Caco-2 (cell line): ENCODE measurements around the gene SLC9A8. TPM values are rescaled to one million over a fixed set of nuclear protein-coding genes. Genes with fewer than 3 reads are reported as not detected.
A peak's percentile ranks its signal among the peaks of the same experiment; 100 is the strongest.

ENCODE experiments used
- BruUV-seq: library from RNA; stranded (reverse); fragments of 400-500 nt; replicated peaks from 2 replicates; lab custom pipeline; 2021; lab: Mats Ljungman, UMichigan
- CTCF ChIA-PET: fragments of 300-600 bp; sonication (Branson Sonifier 250); formaldehyde crosslinking; loops from one replicate; lab custom pipeline; 2022; ENCODE audit warnings: antibody characterized with exemption; lab: Charles Lee
- POLR2A ChIA-PET: fragments of 300-600 bp; sonication (Branson Sonifier 250); formaldehyde crosslinking; loops from one replicate; lab custom pipeline; 2022; ENCODE audit warnings: antibody characterized with exemption; lab: Charles Lee
- DNase-seq, 2 experiments: peaks; one replicate each; pipeline versions ENCODE4 v3.0.0 to v3.0.0-alpha.2; 2020 to 2022
- H3K27me3 ChIP-seq: replicated peaks from 2 replicates; pipeline ENCODE4 v1.6.0; 2011; ENCODE audit warnings: low read length; ENCODE audit not compliant: control insufficient read depth, insufficient read depth
- H3K36me3 ChIP-seq: 2 replicates; pipeline ENCODE4 v1.5.1; 2011; ENCODE audit warnings: low read length; ENCODE audit not compliant: control insufficient read depth, insufficient read depth
- H3K4me1 ChIP-seq: fragments of 250-450 bp; sonication (Bioruptor Pico); 2 replicates; pipeline ENCODE4 v1.5.1; 2020; ENCODE audit warnings: mild to moderate bottlenecking
- H3K4me3 ChIP-seq: 2 replicates; pipeline ENCODE4 v1.5.1; 2011; ENCODE audit warnings: low read depth, mild to moderate bottlenecking, control low read depth, low read length
- H3K9me3 ChIP-seq: fragments of 250-450 bp; sonication (Bioruptor Pico); 2 replicates; pipeline ENCODE4 v1.5.1; 2020; ENCODE audit warnings: mild to moderate bottlenecking, moderate library complexity
- H3K27ac Mint-ChIP-seq: one replicate; pipeline ENCODE4 v1.8.0; 2022; ENCODE audit warnings: mixed read lengths; ENCODE audit not compliant: unreplicated experiment
- H3K27me3 Mint-ChIP-seq: one replicate; pipeline ENCODE4 v1.8.0; 2022; ENCODE audit warnings: mixed read lengths; ENCODE audit not compliant: insufficient read depth, unreplicated experiment
- H3K36me3 Mint-ChIP-seq: one replicate; pipeline ENCODE4 v1.8.0; 2022; ENCODE audit warnings: mild to moderate bottlenecking, mixed read lengths; ENCODE audit not compliant: insufficient read depth, unreplicated experiment
- H3K4me1 Mint-ChIP-seq: one replicate; pipeline ENCODE4 v1.8.0; 2022; ENCODE audit warnings: low read depth, mixed read lengths; ENCODE audit not compliant: unreplicated experiment
- H3K4me3 Mint-ChIP-seq: one replicate; pipeline ENCODE4 v1.8.0; 2022; ENCODE audit warnings: mild to moderate bottlenecking, moderate library complexity, mixed read lengths; ENCODE audit not compliant: unreplicated experiment
- H3K9me3 Mint-ChIP-seq: one replicate; pipeline ENCODE4 v1.8.0; 2022; ENCODE audit warnings: mixed read lengths; ENCODE audit not compliant: unreplicated experiment
- CTCF ChIP-seq, 2 experiments: fragments of 200-600 bp in 1 of 2; IDR thresholded peaks; 1 replicate in 1 of 2; 2 replicates in 1 of 2; pipeline versions ENCODE4 v1.5.1 to v1.8.0; 2011 to 2022; ENCODE audit warnings: antibody characterized with exemption in 1 of 2, control low read depth in 1 of 2, inconsistent platforms in 1 of 2, low read depth in 1 of 2, low read length in 1 of 2, mild to moderate bottlenecking in 1 of 2, moderate library complexity in 1 of 2; ENCODE audit not compliant: insufficient read depth in 1 of 2, severe bottlenecking in 1 of 2, unreplicated experiment in 1 of 2
- intact Hi-C: fragments of 100-400 bp; cut with micrococcal nuclease; formaldehyde crosslinking; loops from one replicate; pipeline ENCODE4 v1.10.0; 2022; ENCODE audit not compliant: unreplicated experiment
- total RNA-seq: library from RNA; stranded (reverse); gene quantifications from 2 replicates; pipeline ENCODE4 v1.2.3, GENCODE V29; 2022

The SLC9A8 gene
- total RNA-seq, 1 experiment from 2014 or later, result 21.4 TPM

GRCh38 chr20:49765413-49765736 is 47.3 kb upstream of the SLC9A8 start:
- peaks cover 52% of the 10 kb centered on the region for H3K4me1 Mint-ChIP-seq
- H3K36me3 Mint-ChIP-seq, result peaks cover 11% of the 10 kb centered on the region
- no peaks in the 10 kb centered on the region for H3K27me3 Mint-ChIP-seq
- CTCF ChIA-PET, result no interaction called here
- no peak overlapping the region for H3K4me3 ChIP-seq
- POLR2A ChIA-PET, result no interaction called here
- DNase-seq, result no peak
- H3K36me3 ChIP-seq, result no peaks in the 10 kb centered on the region
- H3K4me1 ChIP-seq, result peaks cover 71% of the 10 kb centered on the region
- H3K4me3 Mint-ChIP-seq, result no peak overlapping the region
- no peaks in the 10 kb centered on the region for H3K9me3 Mint-ChIP-seq
- no TSS peak for BruUV-seq
- TF ChIP-seq CTCF (IDR thresholded peaks at IDR 0.05; ENCODE audit: insufficient read depth in 1 of 2, low read depth in 1 of 2, low read length in 1 of 2, severe bottlenecking in 1 of 2, unreplicated experiment in 1 of 2), result no peak
- peak overlapping the region; percentile 33 for H3K27ac Mint-ChIP-seq
- H3K27me3 ChIP-seq, result no peaks in the 10 kb centered on the region
- intact Hi-C loops, result no loop called here
- H3K9me3 ChIP-seq, result 0 out of 2 replicates have a peak, but pooled peaks cover 3% of the 10 kb centered on the region

GRCh38 chr20:49765846-49766541 is 46.6 kb upstream of the SLC9A8 start:
- intact Hi-C loops, result no loop called here
- Histone ChIP-seq H3K4me1 (peaks cover 67% of the 10 kb centered on the region), H3K4me3 (no peak overlapping the region), H3K36me3 (no peaks in the 10 kb centered on the region), H3K9me3 (0 out of 2 replicates have a peak, but pooled peaks cover 3% of the 10 kb centered on the region), H3K27me3 (no peaks in the 10 kb centered on the region)
- no TSS peak for BruUV-seq
- Mint-ChIP-seq H3K4me3 (no peak overlapping the region), H3K27ac (peak overlapping the region; percentile 33), H3K4me1 (peaks cover 51% of the 10 kb centered on the region), H3K36me3 (peaks cover 11% of the 10 kb centered on the region), H3K9me3 (no peaks in the 10 kb centered on the region), H3K27me3 (no peaks in the 10 kb centered on the region)
- TF ChIP-seq CTCF (IDR thresholded peaks at IDR 0.05; ENCODE audit: insufficient read depth in 1 of 2, low read depth in 1 of 2, low read length in 1 of 2, severe bottlenecking in 1 of 2, unreplicated experiment in 1 of 2), result no peak
- DNase-seq, result no peak
- POLR2A ChIA-PET, result no interaction called here
- CTCF ChIA-PET, result no interaction called here

GRCh38 chr20:49766979-49767521 is 45.6 kb upstream of the SLC9A8 start:
- ChIA-PET CTCF (no interaction called here), POLR2A (interaction anchor here (0.5 kb wide), 1 partner anchor 54 kb away, joined by 3 read pairs; no protein-coding TSS in a partner anchor)
- Histone ChIP-seq H3K9me3 (0 out of 2 replicates have a peak, but pooled peaks cover 3% of the 10 kb centered on the region), H3K4me3 (no peak overlapping the region), H3K27me3 (no peaks in the 10 kb centered on the region), H3K36me3 (no peaks in the 10 kb centered on the region), H3K4me1 (peaks cover 66% of the 10 kb centered on the region)
- Mint-ChIP-seq H3K36me3 (peaks cover 11% of the 10 kb centered on the region), H3K9me3 (no peaks in the 10 kb centered on the region), H3K4me3 (no peak overlapping the region), H3K27ac (peak overlapping the region; percentile 30), H3K27me3 (no peaks in the 10 kb centered on the region), H3K4me1 (peaks cover 46% of the 10 kb centered on the region)
- DNase-seq, result peak in 1 of 2 experiments; percentile 34
- no TSS peak for BruUV-seq
- intact Hi-C loops, result no loop called here
- TF ChIP-seq CTCF (IDR thresholded peaks at IDR 0.05; ENCODE audit: insufficient read depth in 1 of 2, low read depth in 1 of 2, low read length in 1 of 2, severe bottlenecking in 1 of 2, unreplicated experiment in 1 of 2), result no peak
